ENCODE data around the gene OSTN. TPM values are rescaled to one million over a fixed set of nuclear protein-coding genes. Genes with fewer than 3 reads are reported as not detected.

The OSTN gene
- total RNA-seq, 2 experiments from 2014 or later: not detected

GRCh38 chr3:191314109-191314728 is 115.2 kb downstream of the OSTN start:
- DNase-seq: no peak
- H3K27ac Mint-ChIP-seq: no peak overlapping the region
- CTCF ChIA-PET: interaction anchor here (0.7 kb wide), 1 partner anchor 1072 kb away, joined by 3 read pairs; no protein-coding TSS in a partner anchor
- no peaks in the 10 kb centered on the region for H3K4me1 Mint-ChIP-seq
- H3K27me3 Mint-ChIP-seq: no peaks in the 10 kb centered on the region
- H3K4me3 Mint-ChIP-seq: no peak overlapping the region
- POLR2A ChIA-PET: no interaction called here
- no peaks in the 10 kb centered on the region for H3K9me3 Mint-ChIP-seq
- no peaks in the 10 kb centered on the region for H3K36me3 Mint-ChIP-seq (ENCODE audit: low read depth)

Other genes with a start within 250 kb of the OSTN start
- gene CCDC50, start 130.2 kb downstream of the OSTN start, total RNA-seq: 10 to 100 TPM; 22.0 to 23.1 TPM
- gene UTS2B, start 131.3 kb downstream of the OSTN start, total RNA-seq: under 1 TPM in 1 of 2 experiments, not detected in 1; 0.20 TPM

Measured in activated CD4-positive, alpha-beta T cell treated with anti-CD3 and anti-CD28 coated beads, Interleukin-2, amount 10 ng/mL, durations not matched to agents 7 days and 5 days (primary cell).